Measurements from ENCODE around the gene OR2B2. TPM values are rescaled to one million over a fixed set of nuclear protein-coding genes. Genes with fewer than 3 reads are reported as not detected.

OR2B2 gene
- total and polyA plus RNA-seq, 4 donors: not detected

GRCh38 chr6:27872642-27873020, 39.6 kb downstream of the OR2B2 start:
- DNase-seq (ENCODE audit: low spot score): no peak
- H3K4me3 ChIP-seq (ENCODE audit: low read depth in 1 of 3, low read length in 3 of 3): peak overlapping the region; percentile 55 to 95 (median 75)
- peak overlapping the region; percentile 85 to 94 for H3K27ac ChIP-seq (ENCODE audit: low read depth in 1 of 2, low read length in 2 of 2)
- WGBS: 0% methylated on average over 16 of the region's 16 CpGs
- no peaks in the 10 kb centered on the region for H3K9me3 ChIP-seq (ENCODE audit: control insufficient read depth in 4 of 4, low read length in 3 of 4)
- H3K9ac ChIP-seq (ENCODE audit: low read depth in 1 of 2, low read length in 2 of 2): peak overlapping the region; percentile 78 to 93
- H3K27me3 ChIP-seq (ENCODE audit: control insufficient read depth in 4 of 4, insufficient read depth in 4 of 4, low read length in 3 of 4): no peaks in the 10 kb centered on the region
- no peaks in the 10 kb centered on the region for H3K36me3 ChIP-seq (ENCODE audit: control insufficient read depth in 4 of 4, insufficient read depth in 3 of 4, low read depth in 1 of 4, low read length in 3 of 4)
- H3K4me1 ChIP-seq (ENCODE audit: control insufficient read depth in 4 of 4, insufficient read depth in 4 of 4, low read length in 3 of 4): peaks cover 0 to 15% (median 1%) of the 10 kb centered on the region in 4 donors
- TF ChIP-seq JUND (IDR thresholded peaks at IDR 0.05) (no peak), FOXA2 (IDR thresholded peaks at IDR 0.05) (no peak), YY1 (IDR thresholded peaks at IDR 0.05) (peak; percentile 81), RXRA (IDR thresholded peaks at IDR 0.05) (no peak)
- TF ChIP-seq, protein P1, sequence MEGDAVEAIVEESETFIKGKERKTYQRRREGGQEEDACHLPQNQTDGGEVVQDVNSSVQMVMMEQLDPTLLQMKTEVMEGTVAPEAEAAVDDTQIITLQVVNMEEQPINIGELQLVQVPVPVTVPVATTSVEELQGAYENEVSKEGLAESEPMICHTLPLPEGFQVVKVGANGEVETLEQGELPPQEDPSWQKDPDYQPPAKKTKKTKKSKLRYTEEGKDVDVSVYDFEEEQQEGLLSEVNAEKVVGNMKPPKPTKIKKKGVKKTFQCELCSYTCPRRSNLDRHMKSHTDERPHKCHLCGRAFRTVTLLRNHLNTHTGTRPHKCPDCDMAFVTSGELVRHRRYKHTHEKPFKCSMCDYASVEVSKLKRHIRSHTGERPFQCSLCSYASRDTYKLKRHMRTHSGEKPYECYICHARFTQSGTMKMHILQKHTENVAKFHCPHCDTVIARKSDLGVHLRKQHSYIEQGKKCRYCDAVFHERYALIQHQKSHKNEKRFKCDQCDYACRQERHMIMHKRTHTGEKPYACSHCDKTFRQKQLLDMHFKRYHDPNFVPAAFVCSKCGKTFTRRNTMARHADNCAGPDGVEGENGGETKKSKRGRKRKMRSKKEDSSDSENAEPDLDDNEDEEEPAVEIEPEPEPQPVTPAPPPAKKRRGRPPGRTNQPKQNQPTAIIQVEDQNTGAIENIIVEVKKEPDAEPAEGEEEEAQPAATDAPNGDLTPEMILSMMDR (IDR thresholded peaks at IDR 0.05; ENCODE audit: low read depth, low read length, missing input control): no peak

DNA sequence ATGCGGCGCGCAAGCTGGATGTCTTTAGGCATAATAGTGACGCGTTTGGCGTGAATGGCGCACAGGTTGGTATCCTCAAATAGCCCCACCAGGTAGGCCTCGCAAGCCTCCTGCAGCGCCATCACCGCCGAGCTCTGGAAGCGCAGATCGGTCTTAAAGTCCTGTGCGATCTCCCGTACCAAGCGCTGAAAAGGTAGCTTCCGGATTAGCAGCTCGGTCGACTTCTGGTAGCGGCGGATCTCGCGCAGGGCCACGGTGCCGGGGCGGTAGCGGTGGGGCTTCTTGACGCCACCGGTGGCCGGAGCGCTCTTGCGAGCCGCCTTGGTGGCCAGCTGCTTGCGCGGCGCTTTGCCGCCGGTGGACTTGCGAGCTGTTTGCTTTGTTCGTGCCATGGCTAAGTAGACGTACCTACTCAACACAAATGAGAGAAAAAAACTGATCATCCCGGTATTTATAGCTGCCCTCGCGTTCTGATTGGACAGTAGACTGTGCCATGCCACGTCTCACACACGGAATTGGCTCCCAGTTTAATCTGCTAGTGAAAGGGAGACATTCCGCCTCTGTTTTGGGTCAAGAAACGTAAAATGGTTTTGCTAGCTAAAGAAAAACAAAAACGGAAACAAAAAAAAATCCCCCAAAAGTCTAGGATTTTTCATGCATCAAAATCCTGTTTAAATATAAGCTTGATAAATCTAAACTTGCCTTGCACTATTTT, 40.1 kb downstream of the OR2B2 start:
- no peaks in the 10 kb centered on the region for H3K9me3 ChIP-seq (ENCODE audit: control insufficient read depth in 4 of 4, low read length in 3 of 4)
- TF ChIP-seq, protein P1 (IDR thresholded peaks at IDR 0.05; ENCODE audit: low read depth, low read length, missing input control): no peak
- TF ChIP-seq, protein P2, sequence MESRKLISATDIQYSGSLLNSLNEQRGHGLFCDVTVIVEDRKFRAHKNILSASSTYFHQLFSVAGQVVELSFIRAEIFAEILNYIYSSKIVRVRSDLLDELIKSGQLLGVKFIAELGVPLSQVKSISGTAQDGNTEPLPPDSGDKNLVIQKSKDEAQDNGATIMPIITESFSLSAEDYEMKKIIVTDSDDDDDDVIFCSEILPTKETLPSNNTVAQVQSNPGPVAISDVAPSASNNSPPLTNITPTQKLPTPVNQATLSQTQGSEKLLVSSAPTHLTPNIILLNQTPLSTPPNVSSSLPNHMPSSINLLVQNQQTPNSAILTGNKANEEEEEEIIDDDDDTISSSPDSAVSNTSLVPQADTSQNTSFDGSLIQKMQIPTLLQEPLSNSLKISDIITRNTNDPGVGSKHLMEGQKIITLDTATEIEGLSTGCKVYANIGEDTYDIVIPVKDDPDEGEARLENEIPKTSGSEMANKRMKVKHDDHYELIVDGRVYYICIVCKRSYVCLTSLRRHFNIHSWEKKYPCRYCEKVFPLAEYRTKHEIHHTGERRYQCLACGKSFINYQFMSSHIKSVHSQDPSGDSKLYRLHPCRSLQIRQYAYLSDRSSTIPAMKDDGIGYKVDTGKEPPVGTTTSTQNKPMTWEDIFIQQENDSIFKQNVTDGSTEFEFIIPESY (IDR thresholded peaks at IDR 0.05): no peak
- TF ChIP-seq FOXA1 (IDR thresholded peaks at IDR 0.05): no peak
- TF ChIP-seq EGR1 (IDR thresholded peaks at IDR 0.05; ENCODE audit: low read depth in 2 of 2): no peak
- no peak for TF ChIP-seq ATF3 (IDR thresholded peaks at IDR 0.05)
- peak; percentile 99 for TF ChIP-seq TAF1 (conservative IDR thresholded peaks at IDR 0.05)
- TF ChIP-seq YY1 (IDR thresholded peaks at IDR 0.05): peak; percentile 85
- TF ChIP-seq NR2F2 (IDR thresholded peaks at IDR 0.05): no peak
- TF ChIP-seq SP1 (IDR thresholded peaks at IDR 0.05): peak; percentile 84
- TF ChIP-seq JUND (IDR thresholded peaks at IDR 0.05): no peak
- TF ChIP-seq FOXA2 (IDR thresholded peaks at IDR 0.05): no peak
- TF ChIP-seq RAD21 (IDR thresholded peaks at IDR 0.05): peak in 1 of 2 donors; percentile 35
- TF ChIP-seq, protein P3, sequence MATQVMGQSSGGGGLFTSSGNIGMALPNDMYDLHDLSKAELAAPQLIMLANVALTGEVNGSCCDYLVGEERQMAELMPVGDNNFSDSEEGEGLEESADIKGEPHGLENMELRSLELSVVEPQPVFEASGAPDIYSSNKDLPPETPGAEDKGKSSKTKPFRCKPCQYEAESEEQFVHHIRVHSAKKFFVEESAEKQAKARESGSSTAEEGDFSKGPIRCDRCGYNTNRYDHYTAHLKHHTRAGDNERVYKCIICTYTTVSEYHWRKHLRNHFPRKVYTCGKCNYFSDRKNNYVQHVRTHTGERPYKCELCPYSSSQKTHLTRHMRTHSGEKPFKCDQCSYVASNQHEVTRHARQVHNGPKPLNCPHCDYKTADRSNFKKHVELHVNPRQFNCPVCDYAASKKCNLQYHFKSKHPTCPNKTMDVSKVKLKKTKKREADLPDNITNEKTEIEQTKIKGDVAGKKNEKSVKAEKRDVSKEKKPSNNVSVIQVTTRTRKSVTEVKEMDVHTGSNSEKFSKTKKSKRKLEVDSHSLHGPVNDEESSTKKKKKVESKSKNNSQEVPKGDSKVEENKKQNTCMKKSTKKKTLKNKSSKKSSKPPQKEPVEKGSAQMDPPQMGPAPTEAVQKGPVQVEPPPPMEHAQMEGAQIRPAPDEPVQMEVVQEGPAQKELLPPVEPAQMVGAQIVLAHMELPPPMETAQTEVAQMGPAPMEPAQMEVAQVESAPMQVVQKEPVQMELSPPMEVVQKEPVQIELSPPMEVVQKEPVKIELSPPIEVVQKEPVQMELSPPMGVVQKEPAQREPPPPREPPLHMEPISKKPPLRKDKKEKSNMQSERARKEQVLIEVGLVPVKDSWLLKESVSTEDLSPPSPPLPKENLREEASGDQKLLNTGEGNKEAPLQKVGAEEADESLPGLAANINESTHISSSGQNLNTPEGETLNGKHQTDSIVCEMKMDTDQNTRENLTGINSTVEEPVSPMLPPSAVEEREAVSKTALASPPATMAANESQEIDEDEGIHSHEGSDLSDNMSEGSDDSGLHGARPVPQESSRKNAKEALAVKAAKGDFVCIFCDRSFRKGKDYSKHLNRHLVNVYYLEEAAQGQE (IDR thresholded peaks at IDR 0.05): peak; percentile 93
- no peak for TF ChIP-seq HNF4A (conservative IDR thresholded peaks at IDR 0.05)
- TF ChIP-seq MAX (IDR thresholded peaks at IDR 0.05): no peak
- peak in 1 of 2 donors; percentile 76 for TF ChIP-seq RXRA (IDR thresholded peaks at IDR 0.05)
- no peak for TF ChIP-seq GABPA (IDR thresholded peaks at IDR 0.05 in 1 of 2, conservative IDR thresholded peaks at IDR 0.05 in 1 of 2)
- TF ChIP-seq HNF4G (IDR thresholded peaks at IDR 0.05): no peak
- no peaks in the 10 kb centered on the region for H3K36me3 ChIP-seq (ENCODE audit: control insufficient read depth in 4 of 4, insufficient read depth in 3 of 4, low read depth in 1 of 4, low read length in 3 of 4)
- H3K9ac ChIP-seq (ENCODE audit: low read depth in 1 of 2, low read length in 2 of 2): peak overlapping the region; percentile 78 to 93
- H3K27ac ChIP-seq (ENCODE audit: low read depth in 1 of 2, low read length in 2 of 2): peak overlapping the region; percentile 85 to 94
- peak; percentile 91 for DNase-seq (ENCODE audit: low spot score)
- no peaks in the 10 kb centered on the region for H3K27me3 ChIP-seq (ENCODE audit: control insufficient read depth in 4 of 4, insufficient read depth in 4 of 4, low read length in 3 of 4)
- 3% methylated on average over 49 of the region's 49 CpGs for WGBS
- peaks cover 0 to 20% (median 4%) of the 10 kb centered on the region in 4 donors for H3K4me1 ChIP-seq (ENCODE audit: control insufficient read depth in 4 of 4, insufficient read depth in 4 of 4, low read length in 3 of 4)
- H3K4me3 ChIP-seq (ENCODE audit: low read depth in 1 of 3, low read length in 3 of 3): peak overlapping the region; percentile 56 to 95 (median 75)
